ENCODE measurements around the gene SDF2L1.
A peak's percentile ranks its signal among the peaks of the same experiment; 100 is the strongest.
"Not testable (repeated sequence)": the region's sequence is repeated elsewhere in the genome, so short reads cannot be mapped to it uniquely, and the experiment has no call there.

The SDF2L1 gene

GRCh38 chr22:21641789-21642583, at the start of gene SDF2L1:
SDF2L1 (plus strand) TSS chr22:21642302; CDS start chr22:21642337, 35 bp downstream.
- Histone ChIP-seq H3K4me3 (ENCODE audit: insufficient read length, low read depth) (peak within 1 kb of the TSS; percentile 84), H3K4me1 (ENCODE audit: insufficient read depth, insufficient read length) (peaks cover 12% of the 10 kb centered on the region), H3K27me3 (ENCODE audit: insufficient read depth, insufficient read length) (no peaks in the 10 kb centered on the region), H3K9ac (ENCODE audit: insufficient read length, low read depth) (peak within 1 kb of the TSS; percentile 85), H3K9me3 (ENCODE audit: insufficient read depth, low read length) (no peaks in the 10 kb centered on the region), H3K36me3 (ENCODE audit: insufficient read depth, insufficient read length, low read length) (peaks cover 17% of the 10 kb centered on the region)
- TF ChIP-seq YY1 (IDR thresholded peaks at IDR 0.05; ENCODE audit: insufficient read depth, insufficient read length) (no peak), SUZ12 (IDR thresholded peaks at IDR 0.05; ENCODE audit: extremely low read depth, insufficient read depth, insufficient read length) (no peak), ZNF274 (IDR thresholded peaks at IDR 0.05; ENCODE audit: low read depth, low read length) (no peak)
- peak; percentile 91 for DNase-seq (ENCODE audit: low read depth, low spot score)

- Histone ChIP-seq H3K4me3 (ENCODE audit: insufficient read length, low read depth) (no peak overlapping the region), H3K36me3 (ENCODE audit: insufficient read depth, insufficient read length, low read length) (peaks cover 70% of the 10 kb centered on the region), H3K27me3 (ENCODE audit: insufficient read depth, insufficient read length) (no peaks in the 10 kb centered on the region), H3K4me1 (ENCODE audit: insufficient read depth, insufficient read length) (peaks cover 2% of the 10 kb centered on the region), H3K9me3 (ENCODE audit: insufficient read depth, low read length) (no peaks in the 10 kb centered on the region), H3K9ac (ENCODE audit: insufficient read length, low read depth) (no peak overlapping the region)
- no peak for DNase-seq (ENCODE audit: low read depth, low spot score)
- TF ChIP-seq SUZ12 (IDR thresholded peaks at IDR 0.05; ENCODE audit: extremely low read depth, insufficient read depth, insufficient read length) (no peak), YY1 (IDR thresholded peaks at IDR 0.05; ENCODE audit: insufficient read depth, insufficient read length) (no peak), ZNF274 (IDR thresholded peaks at IDR 0.05; ENCODE audit: low read depth, low read length) (no peak)
Observed at GRCh38 chr22:21592422-21592821, 49.7 kb upstream of the SDF2L1 start.

DNA sequence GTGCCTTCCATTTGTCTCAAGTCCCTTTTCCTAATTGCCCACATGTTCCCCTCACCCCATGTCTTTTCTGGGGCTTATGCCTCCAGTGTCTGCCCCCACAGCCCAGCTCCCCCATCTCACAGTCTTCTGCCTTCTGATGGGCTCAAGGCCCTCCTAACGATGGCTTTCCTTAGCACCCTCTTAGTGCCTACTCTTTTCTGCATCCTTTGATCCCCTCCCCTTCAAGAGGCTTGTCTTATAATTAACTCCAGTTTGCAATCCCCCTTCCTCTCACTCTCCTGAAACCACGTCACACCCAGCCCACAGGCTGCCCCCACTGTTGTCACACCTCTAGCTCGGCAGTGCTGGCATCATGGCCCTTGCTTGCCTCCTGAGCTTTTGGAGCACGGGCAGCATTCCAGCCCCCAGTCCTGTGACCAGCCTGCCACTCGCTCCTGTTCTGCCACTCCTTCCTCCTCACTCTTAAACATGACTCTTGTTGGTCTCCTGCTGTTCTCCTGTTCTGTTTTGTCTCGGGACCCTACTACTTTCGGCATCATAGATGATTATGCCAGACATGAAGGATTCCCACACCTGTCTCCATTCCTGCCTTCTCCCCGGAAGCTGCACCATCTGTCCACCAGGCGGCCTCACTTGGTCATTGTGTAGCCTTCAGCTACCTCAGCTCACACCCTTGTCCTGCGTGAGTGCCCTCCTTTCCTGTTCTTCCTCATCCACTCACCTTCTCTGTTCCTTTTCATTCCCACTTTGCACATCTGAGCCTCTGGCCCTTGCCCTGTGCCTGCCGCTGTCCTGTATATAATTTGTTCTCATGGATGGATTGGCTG, 48.5 kb upstream of the SDF2L1 start:
- Histone ChIP-seq H3K4me3 (ENCODE audit: insufficient read length, low read depth) (no peak overlapping the region), H3K9me3 (ENCODE audit: insufficient read depth, low read length) (no peaks in the 10 kb centered on the region), H3K36me3 (ENCODE audit: insufficient read depth, insufficient read length, low read length) (peaks cover 64% of the 10 kb centered on the region), H3K27me3 (ENCODE audit: insufficient read depth, insufficient read length) (no peaks in the 10 kb centered on the region), H3K4me1 (ENCODE audit: insufficient read depth, insufficient read length) (peaks cover 2% of the 10 kb centered on the region), H3K9ac (ENCODE audit: insufficient read length, low read depth) (no peak overlapping the region)
- TF ChIP-seq YY1 (IDR thresholded peaks at IDR 0.05; ENCODE audit: insufficient read depth, insufficient read length) (no peak), ZNF274 (IDR thresholded peaks at IDR 0.05; ENCODE audit: low read depth, low read length) (no peak), SUZ12 (IDR thresholded peaks at IDR 0.05; ENCODE audit: extremely low read depth, insufficient read depth, insufficient read length) (no peak)
- DNase-seq (ENCODE audit: low read depth, low spot score), result no peak

- TF ChIP-seq YY1 (IDR thresholded peaks at IDR 0.05; ENCODE audit: insufficient read depth, insufficient read length), result no peak
- TF ChIP-seq ZNF274 (IDR thresholded peaks at IDR 0.05; ENCODE audit: low read depth, low read length), result no peak
- TF ChIP-seq SUZ12 (IDR thresholded peaks at IDR 0.05; ENCODE audit: extremely low read depth, insufficient read depth, insufficient read length), result no peak
- Histone ChIP-seq H3K27me3 (ENCODE audit: insufficient read depth, insufficient read length) (no peaks in the 10 kb centered on the region), H3K9ac (ENCODE audit: insufficient read length, low read depth) (no peak overlapping the region), H3K9me3 (ENCODE audit: insufficient read depth, low read length) (no peaks in the 10 kb centered on the region), H3K4me3 (ENCODE audit: insufficient read length, low read depth) (no peak overlapping the region), H3K36me3 (ENCODE audit: insufficient read depth, insufficient read length, low read length) (peaks cover 67% of the 10 kb centered on the region), H3K4me1 (ENCODE audit: insufficient read depth, insufficient read length) (peaks cover 2% of the 10 kb centered on the region)
- DNase-seq (ENCODE audit: low read depth, low spot score), result no peak
Observed at GRCh38 chr22:21594865-21595452, 47.1 kb upstream of the SDF2L1 start.

GRCh38 chr22:21596356-21597135, 45.6 kb upstream of the SDF2L1 start:
- not testable (repeated sequence) for DNase-seq (ENCODE audit: low read depth, low spot score); H3K4me1 ChIP-seq (ENCODE audit: insufficient read depth, insufficient read length); H3K9ac ChIP-seq (ENCODE audit: insufficient read length, low read depth); H3K9me3 ChIP-seq (ENCODE audit: insufficient read depth, low read length); H3K4me3 ChIP-seq (ENCODE audit: insufficient read length, low read depth); H3K27me3 ChIP-seq (ENCODE audit: insufficient read depth, insufficient read length)
- peaks cover 65% of the 10 kb centered on the region for H3K36me3 ChIP-seq (ENCODE audit: insufficient read depth, insufficient read length, low read length)

- no peak for TF ChIP-seq ZNF274 (IDR thresholded peaks at IDR 0.05; ENCODE audit: low read depth, low read length)
- no peak for TF ChIP-seq SUZ12 (IDR thresholded peaks at IDR 0.05; ENCODE audit: extremely low read depth, insufficient read depth, insufficient read length)
- no peak for TF ChIP-seq YY1 (IDR thresholded peaks at IDR 0.05; ENCODE audit: insufficient read depth, insufficient read length)
- no peaks in the 10 kb centered on the region for H3K4me1 ChIP-seq (ENCODE audit: insufficient read depth, insufficient read length)
- peaks cover 56% of the 10 kb centered on the region for H3K36me3 ChIP-seq (ENCODE audit: insufficient read depth, insufficient read length, low read length)
- H3K9me3 ChIP-seq (ENCODE audit: insufficient read depth, low read length), result no peaks in the 10 kb centered on the region
- H3K27me3 ChIP-seq (ENCODE audit: insufficient read depth, insufficient read length), result no peaks in the 10 kb centered on the region
- no peak for DNase-seq (ENCODE audit: low read depth, low spot score)
- H3K9ac ChIP-seq (ENCODE audit: insufficient read length, low read depth), result no peak overlapping the region
- H3K4me3 ChIP-seq (ENCODE audit: insufficient read length, low read depth), result no peak overlapping the region
Observed at GRCh38 chr22:21598302-21598701, 43.8 kb upstream of the SDF2L1 start.
